NAMALWA (cell line): ENCODE measurements around the gene MIER3.
A peak's percentile ranks its signal among the peaks of the same experiment; 100 is the strongest.
"Not testable (repeated sequence)": the region's sequence is repeated elsewhere in the genome, so short reads cannot be mapped to it uniquely, and the experiment has no call there.

ENCODE experiments used
- DNase-seq: peaks from one replicate; pipeline ENCODE4 v3.0.0-alpha.2; 2015; ENCODE audit warnings: low spot score

MIER3 gene, protein sequence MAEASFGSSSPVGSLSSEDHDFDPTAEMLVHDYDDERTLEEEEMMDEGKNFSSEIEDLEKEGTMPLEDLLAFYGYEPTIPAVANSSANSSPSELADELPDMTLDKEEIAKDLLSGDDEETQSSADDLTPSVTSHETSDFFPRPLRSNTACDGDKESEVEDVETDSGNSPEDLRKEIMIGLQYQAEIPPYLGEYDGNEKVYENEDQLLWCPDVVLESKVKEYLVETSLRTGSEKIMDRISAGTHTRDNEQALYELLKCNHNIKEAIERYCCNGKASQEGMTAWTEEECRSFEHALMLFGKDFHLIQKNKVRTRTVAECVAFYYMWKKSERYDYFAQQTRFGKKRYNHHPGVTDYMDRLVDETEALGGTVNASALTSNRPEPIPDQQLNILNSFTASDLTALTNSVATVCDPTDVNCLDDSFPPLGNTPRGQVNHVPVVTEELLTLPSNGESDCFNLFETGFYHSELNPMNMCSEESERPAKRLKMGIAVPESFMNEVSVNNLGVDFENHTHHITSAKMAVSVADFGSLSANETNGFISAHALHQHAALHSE

DNA sequence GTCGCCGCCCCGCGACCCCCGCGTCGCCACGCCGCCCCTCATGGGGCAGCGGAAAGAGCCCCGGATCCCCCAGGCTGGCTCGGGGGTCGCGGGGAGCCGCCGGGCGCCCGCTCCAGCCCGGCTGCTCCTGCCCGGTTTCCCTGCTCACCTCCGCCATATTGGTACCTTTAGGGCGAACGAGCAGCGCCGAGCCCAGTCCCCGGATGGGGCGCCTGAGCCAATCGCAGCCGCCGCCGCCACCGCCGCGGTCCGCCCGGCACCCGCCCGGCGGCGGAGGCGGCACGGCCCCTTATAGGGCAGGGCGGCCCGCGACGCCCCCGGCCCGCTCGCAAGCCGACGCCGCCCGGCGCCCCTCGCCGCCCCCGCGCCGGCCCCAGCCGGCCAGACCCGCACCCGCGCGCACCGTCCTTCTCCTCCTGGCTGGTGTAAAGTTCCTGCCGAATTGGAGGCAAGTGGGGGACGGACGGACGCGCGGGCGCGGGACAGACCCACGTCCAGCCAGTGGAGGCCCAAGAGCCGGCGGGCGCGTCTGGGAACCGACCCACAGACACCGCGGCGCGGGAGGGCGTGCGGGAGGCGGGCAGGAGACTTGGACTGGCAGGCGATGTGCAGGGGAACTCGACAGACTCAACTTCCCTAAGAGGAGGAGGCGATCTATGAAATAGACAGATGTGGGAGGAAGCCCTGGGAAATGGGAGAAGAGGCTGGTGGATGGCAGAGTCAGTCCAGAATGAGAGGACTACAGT is at the start of gene MIER3:
TSS of gene MIER3 (minus strand) at position 178 of the 746 bp plus-strand sequence. CDS start at position 157, 21 bp downstream.
- DNase-seq = peak; percentile 64

DNA sequence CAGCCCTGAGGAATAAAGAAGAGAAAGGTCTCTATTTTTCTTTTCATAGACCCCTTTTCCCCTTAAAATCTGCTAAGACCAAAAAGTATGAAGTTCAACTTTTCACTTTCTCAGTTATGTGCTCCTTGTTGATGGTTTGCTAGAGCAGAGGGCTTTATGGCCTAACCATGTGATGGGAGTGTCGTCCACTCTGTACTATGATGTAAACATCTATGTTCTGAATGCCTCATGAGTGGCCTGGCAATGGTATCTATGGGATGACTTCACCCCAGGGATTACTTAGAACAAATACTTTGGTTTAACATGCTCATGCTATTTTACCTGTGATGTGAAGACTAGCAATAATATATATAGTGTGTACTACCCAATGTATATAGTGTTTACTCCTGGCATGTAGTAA is 43.7 kb upstream of the MIER3 start:
- DNase-seq = no peak

DNA sequence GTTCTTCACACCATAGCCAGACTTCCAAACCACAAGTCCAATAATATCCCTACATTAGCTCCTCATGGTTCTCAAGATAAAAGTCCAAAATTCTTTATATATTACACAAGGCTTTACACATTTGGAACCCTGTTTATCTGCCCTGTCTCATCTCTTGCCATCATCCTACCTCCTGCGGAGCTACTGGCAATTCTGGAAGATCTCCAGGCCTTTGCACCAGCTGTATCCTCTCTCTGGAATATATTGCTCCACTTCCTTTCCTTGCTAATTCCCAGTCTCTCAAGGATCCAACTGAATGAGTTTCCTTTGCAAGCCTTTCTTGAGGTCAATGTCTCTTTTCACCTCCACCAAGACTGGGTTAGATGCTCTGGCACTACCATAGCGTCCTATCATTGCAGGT is 41.3 kb upstream of the MIER3 start:
- DNase-seq = no peak

DNA sequence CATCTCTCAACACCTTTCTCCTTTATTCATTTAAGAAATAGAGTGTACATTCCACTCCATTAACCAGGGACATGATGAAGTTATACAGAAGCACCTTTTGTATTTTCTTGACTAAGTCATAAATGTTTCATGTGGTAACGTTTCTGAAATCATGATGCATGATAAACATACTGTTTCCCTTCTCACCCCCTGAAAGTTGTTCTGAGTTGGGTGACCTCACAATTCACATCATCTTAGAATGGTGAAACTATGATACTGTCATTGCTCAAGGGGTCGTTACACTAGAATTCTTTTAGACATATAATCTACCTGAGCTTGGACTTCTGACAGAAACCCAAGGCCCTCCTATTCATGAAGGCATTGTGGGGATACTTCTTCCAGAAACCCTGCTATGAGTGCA is 37.8 kb upstream of the MIER3 start:
- DNase-seq = no peak

DNA sequence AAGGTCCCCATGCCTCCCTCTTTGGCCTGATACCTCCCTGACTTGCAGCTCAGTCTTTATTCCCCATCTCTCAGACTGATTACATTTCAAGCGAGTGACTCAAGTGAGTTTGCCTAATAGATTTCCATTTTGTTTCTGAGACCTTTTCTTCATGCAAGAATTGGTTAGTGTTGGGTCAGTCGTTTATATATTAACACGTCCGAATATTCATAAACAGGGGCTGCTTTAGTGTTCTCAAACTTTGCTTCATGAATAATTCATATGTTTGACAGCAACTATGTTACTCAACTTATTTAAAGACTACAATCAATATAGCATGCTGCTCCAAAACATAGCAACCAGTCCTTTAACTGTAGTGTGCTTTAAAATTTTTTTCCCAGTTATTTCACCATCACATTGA is 36.6 kb upstream of the MIER3 start:
- DNase-seq = no peak

DNA sequence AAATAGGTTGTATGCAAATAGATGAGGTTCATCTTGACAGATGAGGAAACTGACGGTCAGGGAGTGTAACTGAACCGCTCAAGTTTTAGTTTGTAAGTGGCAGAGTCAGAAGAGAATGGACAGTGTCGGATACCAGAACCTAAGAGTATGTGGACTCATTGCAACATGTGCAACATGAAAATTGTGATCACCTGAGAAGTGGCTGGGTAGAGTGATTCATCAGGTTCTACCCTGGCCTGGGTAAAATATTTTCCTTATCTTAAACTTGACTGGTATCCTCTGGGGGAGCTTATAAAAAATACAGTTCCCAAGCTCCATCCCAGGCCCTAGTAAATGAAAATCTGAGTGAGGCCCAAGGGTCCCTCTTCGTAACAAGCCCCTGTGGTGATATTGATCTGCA is 35.2 kb upstream of the MIER3 start:
- DNase-seq = peak; percentile 6

DNA sequence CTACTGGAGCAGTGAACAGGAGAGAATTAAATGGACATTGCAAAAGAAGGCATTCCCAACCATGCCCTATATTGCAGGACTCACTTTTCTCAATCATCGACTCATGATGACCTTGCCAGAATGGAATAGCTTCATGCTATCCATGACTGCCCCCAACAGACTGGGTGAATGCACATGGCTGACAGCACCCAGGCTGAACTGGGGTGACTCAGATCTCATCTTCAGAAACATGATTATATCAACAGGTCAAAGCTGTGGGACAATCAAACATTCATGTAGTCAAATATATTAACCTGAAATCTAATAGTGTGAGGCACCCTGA is 34.7 kb upstream of the MIER3 start:
- no peak for DNase-seq

DNA sequence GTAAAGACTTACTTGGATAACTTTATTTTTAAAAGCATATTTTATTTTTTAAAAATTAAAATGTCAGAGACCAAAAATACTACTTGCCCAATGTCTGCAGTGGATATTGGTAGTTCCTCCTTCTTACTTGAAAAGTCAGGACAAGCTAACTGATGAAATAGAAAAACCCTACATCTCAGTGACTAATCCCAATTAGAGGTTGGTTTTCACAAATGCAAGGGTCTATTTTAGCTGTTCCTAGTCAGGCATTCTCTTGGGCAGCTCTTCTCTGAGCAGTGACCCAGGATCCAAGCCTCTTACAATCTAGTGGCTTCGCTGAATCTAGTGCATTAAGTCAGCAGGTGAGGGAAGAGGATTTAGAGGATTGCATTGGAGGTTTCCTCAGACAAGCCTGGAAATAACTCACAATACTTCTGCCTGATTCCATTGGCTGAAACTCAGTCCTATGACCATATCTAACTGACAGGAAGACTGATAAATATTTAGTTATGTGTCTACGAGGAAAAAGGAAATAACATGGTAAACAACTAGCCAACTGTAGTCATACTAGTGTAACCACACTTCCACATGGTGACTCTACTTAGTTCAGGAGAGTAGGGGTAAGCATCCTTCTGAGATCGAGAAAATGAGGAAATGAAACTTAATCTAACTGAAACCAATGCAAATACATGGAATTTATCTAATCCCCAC is 34.2 kb upstream of the MIER3 start:
- peak; percentile 70 for DNase-seq

DNA sequence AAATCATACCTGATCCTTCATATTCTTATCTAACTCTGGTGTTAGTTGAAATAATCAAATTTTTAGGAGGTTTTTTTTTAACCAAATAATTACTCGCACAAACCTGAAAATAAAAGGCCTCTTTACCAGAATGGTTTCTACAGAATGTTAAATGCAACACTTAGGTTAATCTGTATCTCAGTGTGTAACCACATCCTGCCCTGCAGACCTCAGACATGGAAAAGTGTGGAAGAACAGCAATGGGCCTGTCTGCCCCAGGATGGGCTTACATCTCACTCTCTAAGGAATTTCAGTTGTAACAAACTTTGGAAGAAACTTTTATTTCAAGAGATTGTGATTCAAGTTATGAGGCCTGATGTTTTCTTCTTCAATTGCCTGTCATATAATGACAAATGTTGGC is 32.5 kb upstream of the MIER3 start:
- DNase-seq = no peak

DNA sequence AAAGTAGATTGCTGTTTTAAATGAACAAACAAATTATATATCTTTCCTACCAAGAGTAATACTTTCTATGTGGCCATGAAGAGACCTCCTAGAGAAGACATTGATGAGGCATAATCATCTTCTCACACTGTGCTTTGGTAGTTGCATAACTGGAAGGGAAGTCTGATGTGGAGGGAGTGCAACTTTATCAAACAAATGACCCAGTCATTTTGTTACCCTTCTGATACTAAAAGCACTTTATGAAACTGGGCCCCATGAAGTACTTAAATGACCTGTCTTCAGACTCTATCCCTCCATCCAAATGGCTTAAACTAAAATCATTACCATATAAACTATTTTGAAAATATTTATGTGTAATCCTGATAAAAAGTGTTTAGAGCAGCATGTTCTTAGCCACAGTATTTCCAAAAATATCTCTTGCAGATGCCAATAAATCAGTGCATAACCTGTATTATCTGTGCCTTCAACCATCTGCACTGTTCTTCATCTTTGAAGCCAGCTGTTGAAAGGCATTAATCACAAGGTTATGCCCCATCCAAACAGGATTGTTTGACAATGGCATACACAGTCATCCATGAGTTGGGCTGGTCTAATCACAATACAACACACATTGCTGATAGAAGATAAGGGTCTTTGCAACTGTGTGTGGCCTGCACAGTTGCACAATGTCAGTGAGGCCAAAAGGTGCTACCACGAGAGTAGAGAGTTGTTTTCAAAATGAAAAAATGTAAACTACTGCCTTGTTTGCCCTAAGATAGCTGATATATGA is 31.9 kb upstream of the MIER3 start:
- DNase-seq = no peak

DNA sequence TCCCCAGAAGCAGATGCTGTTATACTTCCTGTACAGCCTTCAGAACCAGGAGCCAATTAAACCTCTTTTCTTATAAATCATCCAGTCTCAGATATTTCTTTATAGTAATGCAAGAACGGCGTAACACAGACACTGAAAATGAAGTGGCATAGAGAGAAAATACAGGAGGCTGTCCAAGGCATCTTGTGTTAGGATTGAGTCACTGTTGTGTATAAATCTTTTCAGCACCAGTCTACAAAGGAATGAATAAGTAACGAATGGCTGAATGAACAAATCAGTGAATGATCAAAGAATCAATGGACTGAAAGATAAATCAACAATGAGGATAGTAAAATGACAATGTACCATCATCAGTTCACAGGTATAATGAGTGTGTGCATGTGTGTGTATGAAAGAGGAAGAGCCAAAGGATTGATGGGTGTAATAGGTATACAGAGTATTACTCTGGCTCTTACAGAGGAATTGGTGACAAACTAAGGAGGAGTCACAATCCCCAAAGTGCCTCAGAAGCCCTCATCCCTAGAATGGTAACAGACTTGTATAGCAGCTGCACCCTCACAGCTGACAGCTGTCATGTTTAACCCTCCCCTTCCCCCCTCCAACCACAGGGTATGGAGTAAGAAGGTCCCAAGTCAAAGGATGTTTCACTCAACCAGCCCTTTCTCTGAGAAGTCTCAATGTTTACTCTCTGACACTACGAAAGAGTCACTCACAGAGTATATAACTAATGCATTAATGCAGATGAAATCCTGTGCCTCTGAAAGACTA is 29.8 kb upstream of the MIER3 start:
- DNase-seq = peak; percentile 3

DNA sequence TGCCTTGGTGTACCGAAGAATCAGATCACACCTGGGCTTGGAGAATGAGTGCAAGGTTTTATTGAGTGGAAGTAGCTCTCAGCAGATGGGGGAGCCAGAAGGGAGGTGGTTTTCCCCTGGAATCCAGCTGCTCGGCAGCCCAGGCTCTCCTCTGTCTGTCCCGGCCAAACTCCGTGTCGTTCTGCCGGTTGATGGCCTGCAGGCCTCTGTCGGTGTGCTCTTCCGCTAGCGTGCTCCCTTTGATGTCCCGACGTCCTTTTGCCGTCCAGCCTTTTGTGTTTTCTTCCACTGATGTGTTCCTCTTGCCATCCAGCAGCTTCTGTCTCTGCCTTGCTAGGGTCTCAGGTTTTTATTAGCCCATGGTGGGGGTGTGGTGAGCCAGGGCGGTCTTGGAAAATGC is 28.0 kb upstream of the MIER3 start:
- DNase-seq = no peak

DNA sequence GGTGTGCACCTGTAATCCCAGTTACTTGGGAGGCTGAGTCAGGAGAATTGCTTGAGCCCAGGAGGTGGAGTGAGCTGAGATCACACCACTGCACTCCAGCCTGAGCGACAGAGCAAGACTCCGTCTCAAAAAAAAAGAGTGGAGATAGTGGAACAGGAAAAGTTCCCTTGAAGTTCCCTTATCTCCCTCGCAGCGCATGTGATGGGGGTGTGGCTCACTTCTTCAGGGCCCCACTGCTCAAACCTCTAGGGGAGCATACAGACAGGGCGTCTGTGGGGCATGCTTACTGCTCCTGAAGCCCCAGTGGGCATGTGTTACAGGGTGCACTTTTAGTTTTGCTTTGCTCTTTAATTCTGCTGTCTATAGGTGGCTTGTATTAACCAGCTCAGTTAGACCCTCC is 27.6 kb upstream of the MIER3 start:
- not testable (repeated sequence) for DNase-seq

DNA sequence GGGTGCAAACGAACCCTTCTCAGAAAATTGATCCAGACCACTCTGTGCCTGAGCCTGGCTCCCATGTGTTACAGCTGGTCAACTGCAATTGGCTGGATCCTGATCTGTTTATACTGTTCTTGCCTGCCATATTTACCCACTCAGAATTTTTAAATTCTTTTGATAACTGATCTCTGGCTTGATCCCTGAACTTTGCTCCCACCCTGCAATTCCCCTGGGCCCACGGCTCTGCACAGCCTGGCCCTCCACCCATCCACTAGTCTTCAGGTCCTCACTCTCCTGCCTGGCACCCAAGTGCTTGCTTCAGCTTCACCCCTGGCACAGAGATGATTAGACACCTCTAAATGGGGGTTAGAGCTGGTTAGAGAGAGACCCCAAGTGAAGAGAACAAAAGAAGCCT is 25.9 kb upstream of the MIER3 start:
- DNase-seq = no peak

DNA sequence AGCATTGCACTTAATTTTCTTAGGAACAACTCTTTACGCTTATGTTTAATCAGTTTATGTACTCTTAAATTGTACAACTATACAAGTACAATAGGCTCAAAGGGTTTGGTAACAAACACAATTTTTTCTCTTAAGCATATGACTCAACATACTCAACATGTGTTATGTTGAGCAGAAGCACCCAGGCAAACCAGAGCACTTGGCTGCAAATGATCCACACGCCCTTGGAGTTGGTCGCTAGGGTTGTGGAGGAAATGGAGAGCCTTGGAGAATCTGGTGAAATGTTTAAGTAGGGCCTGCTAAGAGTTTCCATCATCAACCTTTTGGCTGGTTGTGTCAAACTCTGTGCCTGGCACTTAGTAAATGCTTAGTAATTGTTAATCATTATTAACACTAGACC is 25.1 kb upstream of the MIER3 start:
- DNase-seq = no peak

DNA sequence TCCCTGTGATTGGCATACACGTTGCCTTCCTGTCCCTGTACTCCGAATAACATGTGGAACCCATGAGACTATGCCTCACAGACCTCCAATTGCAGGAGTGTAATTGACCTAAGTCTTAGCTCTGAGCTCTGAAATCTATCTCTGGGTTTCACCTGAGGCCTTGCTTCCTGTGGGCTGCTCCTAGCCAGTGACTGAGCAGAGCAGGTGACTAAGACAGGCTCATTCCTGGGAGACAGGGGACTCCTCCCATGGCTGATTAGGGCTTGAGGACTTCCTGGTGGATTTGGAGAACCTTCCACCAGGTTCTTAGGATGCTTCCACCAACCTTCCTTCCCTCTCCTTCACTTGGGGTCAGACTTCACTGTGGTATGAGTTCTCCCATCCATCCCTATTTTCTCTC is 22.3 kb upstream of the MIER3 start:
- no peak for DNase-seq

DNA sequence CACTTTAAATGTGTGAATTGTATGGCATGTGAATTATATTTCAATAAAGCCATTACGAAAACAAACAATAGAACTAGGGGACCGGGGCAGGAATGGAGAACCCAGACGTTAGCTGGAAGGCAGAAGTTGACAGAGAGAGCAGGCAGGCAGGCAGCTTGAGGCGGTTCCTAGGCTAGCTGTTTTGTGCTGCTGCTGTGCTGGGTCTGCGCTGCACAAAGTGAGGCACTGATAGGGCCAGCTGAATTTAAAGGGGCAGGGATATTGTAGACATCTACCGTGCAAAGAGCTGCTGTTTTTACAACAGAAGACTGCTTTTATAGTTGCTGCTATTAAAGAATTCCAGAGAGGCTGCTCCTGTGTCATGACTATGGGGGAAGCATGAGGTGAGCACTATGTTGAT is 21.6 kb upstream of the MIER3 start:
- no peak for DNase-seq

DNA sequence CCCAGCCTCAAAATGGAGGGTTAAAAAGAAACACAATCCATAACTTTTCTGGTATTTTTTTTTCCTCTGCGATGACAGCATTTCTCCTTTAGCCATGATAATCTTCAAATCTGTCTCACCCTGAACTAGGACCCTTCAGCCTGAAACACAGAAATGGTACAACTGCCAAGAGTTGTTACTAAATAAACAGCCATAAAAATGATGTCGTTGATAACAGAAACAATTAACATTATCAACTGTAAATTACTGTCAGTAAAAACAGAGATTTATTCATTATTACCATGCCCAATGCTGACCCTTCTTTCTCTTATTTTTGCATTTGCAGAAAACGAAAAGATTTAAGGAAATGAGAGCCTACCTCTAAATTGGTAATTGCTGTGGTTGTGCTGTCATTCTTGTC is 19.4 kb upstream of the MIER3 start:
- no peak for DNase-seq

DNA sequence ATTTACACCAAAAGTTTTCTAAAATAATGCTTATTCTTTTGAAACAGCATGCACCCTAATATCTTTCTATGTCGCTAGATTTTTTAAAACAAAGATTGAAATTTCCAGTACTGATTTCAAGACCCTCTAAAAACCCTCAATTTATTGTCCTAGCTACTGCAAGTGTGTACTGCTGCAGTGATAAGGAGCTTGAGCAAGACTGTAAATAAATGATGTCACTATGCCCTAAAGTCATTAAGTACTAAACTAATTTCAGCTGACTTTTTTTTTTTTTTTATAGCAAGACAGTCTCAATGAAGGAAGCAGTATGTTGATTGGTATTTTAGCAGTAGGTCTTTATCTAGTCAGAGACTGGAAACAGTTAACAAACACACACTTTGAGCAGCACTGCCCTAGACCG is 12.2 kb upstream of the MIER3 start:
- DNase-seq = no peak

DNA sequence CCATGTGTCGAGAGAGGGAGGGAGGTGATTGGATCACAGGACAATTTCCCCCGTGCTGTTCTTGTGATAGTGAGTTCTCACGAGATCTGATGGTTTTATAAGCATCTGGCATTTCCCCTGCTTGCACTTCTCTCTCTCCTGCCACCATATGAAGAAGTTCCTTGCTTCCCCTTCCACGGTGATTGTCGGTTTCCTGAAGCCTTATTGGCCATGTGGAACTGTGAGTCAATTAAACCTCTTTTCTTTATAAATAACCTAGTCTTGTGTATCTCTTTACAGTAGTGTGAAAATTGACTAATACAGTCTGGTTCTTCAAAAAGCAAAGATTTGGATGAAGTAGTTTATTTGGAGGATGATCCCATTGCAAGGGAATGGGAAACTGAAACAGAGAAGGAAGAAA is 11.3 kb upstream of the MIER3 start:
- DNase-seq = no peak

DNA sequence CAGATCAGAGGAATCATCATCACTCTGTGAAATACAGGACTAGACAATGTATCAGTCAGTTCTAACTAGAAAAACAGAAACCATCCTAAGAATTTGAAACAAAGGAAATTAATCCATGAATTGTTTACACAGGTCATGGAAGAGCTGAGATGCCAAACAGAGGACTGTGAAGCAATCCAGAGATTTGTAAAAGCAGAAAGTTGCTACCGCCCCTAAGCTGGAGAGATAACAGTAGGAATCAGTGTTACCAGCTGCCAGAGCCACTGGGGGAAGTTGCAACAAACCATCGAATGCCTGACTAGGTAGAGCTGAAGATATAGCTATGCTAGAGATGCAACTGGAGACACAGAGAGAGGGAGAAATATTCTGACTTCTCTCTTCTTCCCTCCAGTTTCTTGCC is 10.4 kb upstream of the MIER3 start:
- DNase-seq = no peak
